Measurements from ENCODE around the gene NAV2.

- TF ChIP-seq RARB (CRISPR knock-in tag; IDR thresholded peaks at IDR 0.05) (no peak), OSR1 (CRISPR knock-in tag; IDR thresholded peaks at IDR 0.05) (no peak), ZFP30 (CRISPR knock-in tag; IDR thresholded peaks at IDR 0.05) (no peak), PATZ1 (CRISPR knock-in tag; IDR thresholded peaks at IDR 0.05; ENCODE audit: borderline replicate concordance) (no peak), ARNTL (CRISPR knock-in tag; IDR thresholded peaks at IDR 0.05; ENCODE audit: borderline replicate concordance, low read depth) (no peak), ZNF70 (CRISPR knock-in tag; IDR thresholded peaks at IDR 0.05) (no peak)
These were observed 27.2 kb downstream of the NAV2 start for GRCh38 chr11:19739872-19740271.

Measured in SK-N-SH treated with all-trans-retinoic acid at 6 μM for 48 hours (cell line).